Stimulated activated naive B cell treated with anti-CD40 and anti-IgM and Interleukin-4, amounts not matched to agents 10 μg/mL and 1 μg/mL and 100 μg/mL, for 72 hours (primary cell): ENCODE data around the gene RGS13.

Source experiments
- ATAC-seq, 2 donors: fragments of 150-1000 bp; cut with Tn5 transposase; replicated peaks; 2 replicates each; pipeline ENCODE4 v1.10.0; 2021; ENCODE audit warnings: moderate library complexity in 1 of 2
- DNase-seq: peaks from one replicate; pipeline ENCODE4 v3.0.0; 2021
- H3K27ac Mint-ChIP-seq: one replicate; pipeline ENCODE4 v1.8.0; 2022; ENCODE audit warnings: mild to moderate bottlenecking, mixed read lengths
- H3K27me3 Mint-ChIP-seq, 2 donors: one replicate each; pipeline ENCODE4 v1.8.0; 2022; ENCODE audit warnings: mixed read lengths in 2 of 2
- H3K36me3 Mint-ChIP-seq, 2 donors: one replicate each; pipeline ENCODE4 v1.8.0; 2022; ENCODE audit warnings: mixed read lengths in 2 of 2, mild to moderate bottlenecking in 1 of 2
- H3K4me1 Mint-ChIP-seq, 2 donors: one replicate each; pipeline ENCODE4 v1.8.0; 2022; ENCODE audit warnings: mixed read lengths in 2 of 2, mild to moderate bottlenecking in 1 of 2
- H3K4me3 Mint-ChIP-seq, 2 donors: one replicate each; pipeline ENCODE4 v1.8.0; 2022; ENCODE audit warnings: mild to moderate bottlenecking in 2 of 2, mixed read lengths in 2 of 2, moderate library complexity in 1 of 2
- H3K9me3 Mint-ChIP-seq, 2 donors: one replicate each; pipeline ENCODE4 v1.8.0; 2022; ENCODE audit warnings: mixed read lengths in 2 of 2, mild to moderate bottlenecking in 1 of 2

RGS13 gene, protein sequence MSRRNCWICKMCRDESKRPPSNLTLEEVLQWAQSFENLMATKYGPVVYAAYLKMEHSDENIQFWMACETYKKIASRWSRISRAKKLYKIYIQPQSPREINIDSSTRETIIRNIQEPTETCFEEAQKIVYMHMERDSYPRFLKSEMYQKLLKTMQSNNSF

DNA sequence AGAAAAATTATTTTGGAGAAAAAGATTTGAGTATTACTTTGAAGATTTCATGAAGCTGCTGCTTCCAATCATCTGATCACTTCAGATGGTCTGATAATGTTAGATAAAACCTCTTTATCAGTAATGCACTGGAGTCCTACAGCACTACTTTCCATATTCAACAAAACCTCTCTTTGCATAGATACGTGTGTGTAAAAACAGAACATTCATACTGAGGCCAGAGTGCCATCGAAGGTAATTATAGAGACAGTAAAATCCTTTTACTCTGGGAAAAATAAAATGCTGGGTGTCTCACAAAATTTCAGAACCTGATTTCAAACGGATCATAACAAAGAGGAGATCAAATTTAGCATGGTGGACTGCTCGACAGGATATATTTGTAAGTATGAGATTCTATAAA lies at the start of gene RGS13:
Gene RGS13 (plus strand): TSS at position 209 of the 400 bp plus-strand sequence. CDS start 8,188 bp downstream, outside the sequence.
- no peak for ATAC-seq
- H3K4me3 Mint-ChIP-seq: no peak within 1 kb of the TSS
- H3K27ac Mint-ChIP-seq: no peak within 1 kb of the TSS
- no peaks in the 10 kb centered on the region for H3K36me3 Mint-ChIP-seq
- H3K27me3 Mint-ChIP-seq: peaks cover 37% of the 10 kb centered on the region in 2 donors
- H3K9me3 Mint-ChIP-seq: no peaks in the 10 kb centered on the region
- DNase-seq: no peak
- peaks cover 7 to 8% of the 10 kb centered on the region in 2 donors for H3K4me1 Mint-ChIP-seq

DNA sequence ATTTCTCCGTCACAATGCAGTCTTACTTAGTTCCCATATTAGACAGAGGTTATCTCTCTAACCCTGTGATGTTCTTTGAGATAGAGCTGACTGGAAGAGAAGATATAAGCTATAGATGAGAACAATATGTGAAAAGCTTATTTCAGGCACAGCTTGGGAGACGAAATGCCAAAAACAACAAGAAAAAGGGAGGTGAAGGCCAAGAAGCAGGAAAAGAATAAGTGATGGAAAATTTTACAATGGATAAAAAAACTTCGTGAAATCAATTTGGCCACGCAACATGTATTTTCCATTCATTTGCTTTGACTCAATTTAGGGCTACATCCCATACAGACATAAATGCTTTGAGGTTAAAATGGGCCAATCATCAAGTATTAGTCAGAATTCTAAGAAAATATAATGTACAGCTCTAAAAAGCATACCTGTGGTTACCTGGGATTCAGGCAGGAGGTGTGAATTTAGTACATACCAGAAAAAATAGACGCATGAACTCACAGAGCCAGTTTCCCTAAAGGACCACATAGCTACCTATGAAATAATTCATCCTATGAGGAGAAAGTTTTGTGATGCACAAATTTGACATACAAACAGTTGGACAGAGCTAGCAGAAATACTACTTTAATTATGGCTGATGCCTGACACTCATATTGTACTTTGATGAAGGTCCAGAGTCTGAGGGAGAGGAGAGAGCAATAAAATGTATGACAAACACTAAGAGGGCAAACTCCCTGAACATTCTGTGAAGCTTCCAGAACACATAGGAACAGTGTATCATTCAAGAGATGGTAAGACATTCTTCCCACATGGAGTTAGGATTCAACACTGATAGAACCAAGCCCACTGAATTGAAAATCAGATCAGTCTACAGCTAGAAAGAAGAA lies 48.3 kb upstream of the RGS13 start:
- no peak overlapping the region for H3K27ac Mint-ChIP-seq

DNA sequence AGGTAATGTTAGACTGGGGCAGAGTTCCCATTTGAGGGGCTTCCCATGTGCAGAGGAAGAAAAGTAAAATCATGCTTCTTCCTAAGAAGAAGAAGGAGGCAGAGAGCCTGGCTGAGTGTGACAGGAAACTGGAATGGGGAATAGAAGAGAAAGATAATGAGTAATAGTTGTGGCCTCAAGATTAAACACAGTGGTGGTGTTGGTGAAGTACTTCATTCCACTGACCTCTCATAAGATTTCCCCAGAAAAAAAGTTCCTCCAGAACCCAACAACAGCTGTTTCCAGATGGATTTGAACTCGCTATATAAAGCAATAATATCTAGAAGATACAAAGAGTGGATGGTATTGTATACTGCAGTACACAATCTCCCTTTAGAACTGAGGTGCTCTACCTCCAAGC lies 47.4 kb upstream of the RGS13 start:
- no peaks in the 10 kb centered on the region for H3K9me3 Mint-ChIP-seq
- H3K27ac Mint-ChIP-seq: no peak overlapping the region
- ATAC-seq (no peak), DNase-seq (no peak)
- peaks cover 0 to 2% of the 10 kb centered on the region in 2 donors for H3K4me1 Mint-ChIP-seq
- H3K27me3 Mint-ChIP-seq: peaks cover 38 to 56% of the 10 kb centered on the region in 2 donors
- no peaks in the 10 kb centered on the region for H3K36me3 Mint-ChIP-seq
- no peak overlapping the region for H3K4me3 Mint-ChIP-seq

More for the DNA sequence above, 48.3 kb upstream of the RGS13 start:
- DNase-seq (no peak), ATAC-seq (no peak)
- Mint-ChIP-seq H3K9me3 (no peaks in the 10 kb centered on the region), H3K4me3 (no peak overlapping the region), H3K27me3 (peaks cover 33 to 54% of the 10 kb centered on the region in 2 donors), H3K36me3 (no peaks in the 10 kb centered on the region), H3K4me1 (peaks cover 0 to 2% of the 10 kb centered on the region in 2 donors)

DNA sequence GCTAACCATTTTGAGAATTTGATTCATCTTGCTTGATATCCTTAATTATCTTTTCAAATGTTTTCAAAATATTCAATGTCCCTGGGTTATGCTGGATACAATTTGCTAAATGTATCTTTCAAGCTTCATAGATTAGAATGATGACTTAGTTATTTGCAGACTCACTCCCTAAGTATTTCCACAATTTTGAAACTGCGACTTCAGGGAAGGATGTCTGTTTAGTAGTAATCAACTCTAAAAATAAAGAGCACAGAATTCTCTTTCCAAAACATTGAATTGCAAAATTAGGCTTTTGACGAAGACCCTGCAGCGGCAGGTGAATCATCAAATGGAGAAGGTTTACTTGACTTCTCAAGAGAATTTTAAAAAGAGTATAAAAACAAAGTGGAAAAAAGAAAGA lies 46.1 kb upstream of the RGS13 start:
- Mint-ChIP-seq H3K36me3 (no peaks in the 10 kb centered on the region), H3K9me3 (no peaks in the 10 kb centered on the region), H3K4me1 (peaks cover 0 to 2% of the 10 kb centered on the region in 2 donors), H3K27ac (no peak overlapping the region), H3K4me3 (no peak overlapping the region), H3K27me3 (peaks cover 32 to 51% of the 10 kb centered on the region in 2 donors)
- no peak for DNase-seq
- no peak for ATAC-seq

DNA sequence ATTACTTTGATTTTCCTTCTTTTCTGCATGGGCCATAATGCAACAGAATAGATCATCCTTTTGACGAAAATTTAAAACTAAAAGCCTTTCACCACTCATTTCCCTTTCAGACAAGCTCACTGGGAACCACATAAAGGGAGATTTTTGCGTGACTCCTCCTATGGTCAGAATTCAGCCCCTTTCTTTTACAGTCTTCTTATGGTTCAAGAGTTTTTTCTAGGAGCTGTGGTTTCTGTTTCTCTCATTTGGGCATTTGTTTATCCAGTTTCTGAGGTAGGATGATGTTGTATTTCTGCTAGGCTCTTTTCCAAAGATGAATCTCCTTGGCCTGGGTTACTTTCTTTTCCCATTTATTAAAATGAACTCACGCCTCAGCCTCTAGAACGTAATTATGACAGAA lies 43.4 kb upstream of the RGS13 start:
- Mint-ChIP-seq H3K9me3 (no peaks in the 10 kb centered on the region), H3K36me3 (no peaks in the 10 kb centered on the region), H3K4me1 (peaks cover 0 to 2% of the 10 kb centered on the region in 2 donors), H3K4me3 (no peak overlapping the region), H3K27me3 (peaks cover 45 to 48% of the 10 kb centered on the region in 2 donors), H3K27ac (no peak overlapping the region)
- no peak for ATAC-seq
- DNase-seq: no peak

DNA sequence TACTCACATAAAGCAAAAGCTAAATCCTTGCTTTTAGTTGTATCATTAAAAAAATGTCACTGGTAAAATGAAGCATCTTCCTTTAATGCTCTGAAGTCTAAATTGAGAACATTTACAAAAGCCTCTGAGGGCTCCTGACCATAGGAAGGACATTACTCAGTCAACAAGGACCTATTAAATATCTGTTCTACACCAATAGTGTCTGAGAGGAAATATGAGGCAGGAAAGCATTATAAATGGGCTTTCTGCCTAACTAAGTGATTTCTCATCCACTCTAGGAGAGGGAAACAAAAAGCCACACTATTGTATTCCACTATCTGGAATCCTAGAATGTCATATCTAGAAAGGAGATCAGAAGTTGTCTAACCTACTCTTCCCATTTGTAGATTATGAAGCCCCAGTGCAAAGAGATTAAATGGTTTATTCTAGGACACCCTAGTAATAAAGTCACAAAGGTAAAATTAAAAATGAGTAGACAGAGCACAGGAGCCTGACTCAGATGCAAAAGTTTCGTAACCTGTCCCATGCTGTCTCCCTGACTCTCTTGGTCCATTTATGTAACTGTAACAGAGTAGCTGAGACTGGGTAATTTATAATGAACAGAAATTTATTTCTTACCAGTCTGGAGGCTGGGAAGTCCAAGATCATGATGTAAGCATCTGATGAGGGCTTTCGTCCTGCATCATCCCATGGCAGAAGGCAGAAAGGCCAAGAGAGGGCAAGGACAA lies 42.8 kb upstream of the RGS13 start:
- DNase-seq: no peak
- Mint-ChIP-seq H3K4me3 (no peak overlapping the region), H3K27me3 (peaks cover 41% of the 10 kb centered on the region in 2 donors), H3K9me3 (no peaks in the 10 kb centered on the region), H3K36me3 (no peaks in the 10 kb centered on the region), H3K27ac (no peak overlapping the region), H3K4me1 (peaks cover 0 to 2% of the 10 kb centered on the region in 2 donors)
- no peak for ATAC-seq

DNA sequence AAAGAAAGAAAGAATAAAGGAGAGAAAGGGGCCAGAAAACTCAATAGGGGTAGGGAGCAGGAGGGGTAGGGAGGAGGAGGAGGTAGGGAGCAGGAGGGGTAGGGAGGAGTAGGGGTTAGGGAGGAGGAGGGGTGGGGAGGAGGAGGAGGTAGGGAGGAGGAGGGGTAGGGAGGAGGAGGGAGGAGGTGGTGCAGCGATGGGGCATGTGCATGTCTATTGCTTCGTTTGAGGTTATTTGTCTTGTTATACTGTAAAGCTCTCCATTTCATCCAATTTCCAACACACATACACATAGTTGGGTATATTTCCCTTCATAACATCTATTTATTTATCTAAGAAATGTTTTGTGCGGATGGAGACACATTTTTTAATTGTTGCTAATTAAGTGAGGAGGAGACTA lies 40.6 kb upstream of the RGS13 start:
- ATAC-seq: no peak

DNA sequence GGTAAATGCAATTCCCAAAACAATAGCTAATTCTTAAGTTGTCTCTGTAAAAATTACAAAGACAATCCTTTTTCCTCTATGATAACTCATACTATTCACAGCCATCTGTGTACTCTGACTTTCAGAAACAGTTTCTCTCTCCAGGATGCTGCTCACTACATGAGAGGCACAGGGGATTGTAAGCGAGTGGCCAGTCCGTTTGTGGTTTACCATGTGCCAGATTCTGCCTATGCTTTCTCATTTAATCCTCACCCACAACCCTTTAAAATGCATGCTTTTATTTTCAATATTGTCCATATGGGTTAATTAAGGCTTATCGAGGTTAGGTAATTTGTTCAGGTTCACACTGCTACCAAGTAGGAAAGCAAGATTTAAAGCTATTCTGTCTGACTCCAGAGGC lies 37.4 kb upstream of the RGS13 start:
- peaks cover 18 to 28% of the 10 kb centered on the region in 2 donors for H3K27me3 Mint-ChIP-seq
- ATAC-seq: no peak
- no peak overlapping the region for H3K27ac Mint-ChIP-seq
- H3K9me3 Mint-ChIP-seq: no peaks in the 10 kb centered on the region
- no peak for DNase-seq
- H3K4me1 Mint-ChIP-seq: peaks cover 24 to 36% of the 10 kb centered on the region in 2 donors
- peaks cover 0 to 3% of the 10 kb centered on the region in 2 donors for H3K36me3 Mint-ChIP-seq
- H3K4me3 Mint-ChIP-seq: no peak overlapping the region

More for the DNA sequence above, 40.6 kb upstream of the RGS13 start:
- no peak overlapping the region for H3K4me3 Mint-ChIP-seq
- no peaks in the 10 kb centered on the region for H3K9me3 Mint-ChIP-seq
- peaks cover 28 to 32% of the 10 kb centered on the region in 2 donors for H3K27me3 Mint-ChIP-seq
- H3K27ac Mint-ChIP-seq: no peak overlapping the region
- DNase-seq: no peak
- H3K36me3 Mint-ChIP-seq: no peaks in the 10 kb centered on the region
- peaks cover 3% of the 10 kb centered on the region in 2 donors for H3K4me1 Mint-ChIP-seq

DNA sequence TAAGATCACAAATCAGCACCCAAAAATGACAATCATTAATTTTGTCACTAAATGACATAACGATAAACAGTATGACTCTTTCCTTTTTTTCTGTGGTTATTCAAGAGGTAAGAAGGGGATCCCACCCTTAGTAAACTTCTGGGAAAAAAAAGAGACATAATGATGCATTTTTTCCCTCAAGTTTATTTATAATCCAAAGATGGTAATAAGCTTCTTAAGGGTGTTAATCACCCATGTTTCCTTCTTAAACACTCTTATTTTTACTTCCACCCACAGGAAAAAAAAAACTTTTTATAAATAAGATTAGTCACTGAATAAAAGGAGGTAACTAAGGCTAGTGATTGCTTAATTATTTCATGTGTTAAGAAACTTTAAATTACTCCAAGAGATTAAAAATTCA lies 35.7 kb upstream of the RGS13 start:
- Mint-ChIP-seq H3K36me3 (peaks cover 0 to 3% of the 10 kb centered on the region in 2 donors), H3K4me1 (peaks cover 28 to 44% of the 10 kb centered on the region in 2 donors), H3K27ac (no peak overlapping the region), H3K4me3 (no peak overlapping the region), H3K9me3 (no peaks in the 10 kb centered on the region), H3K27me3 (peaks cover 8 to 17% of the 10 kb centered on the region in 2 donors)
- DNase-seq (no peak), ATAC-seq (no peak)

DNA sequence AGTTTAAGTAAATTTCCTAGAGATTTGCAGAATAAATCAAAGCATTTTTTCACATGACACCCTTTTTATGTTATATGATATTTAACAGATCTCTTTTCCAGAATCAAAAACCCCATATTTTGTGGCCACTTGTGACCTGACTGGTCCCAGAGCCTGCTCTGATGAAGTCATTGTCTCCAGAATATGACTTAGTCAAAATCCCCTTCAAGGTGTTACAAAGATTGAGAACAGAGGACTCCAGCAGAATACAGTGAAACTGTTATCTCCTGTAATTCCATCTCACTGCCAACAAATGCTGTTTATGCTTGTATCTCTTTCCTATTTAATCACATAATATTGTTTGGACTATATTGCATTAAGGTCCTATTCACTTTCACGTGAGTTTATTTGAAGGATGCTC lies 34.8 kb upstream of the RGS13 start:
- Mint-ChIP-seq H3K36me3 (peaks cover 0 to 3% of the 10 kb centered on the region in 2 donors), H3K4me1 (peaks cover 33 to 53% of the 10 kb centered on the region in 2 donors), H3K4me3 (no peak overlapping the region), H3K27ac (peak overlapping the region; percentile 67), H3K9me3 (no peaks in the 10 kb centered on the region), H3K27me3 (peaks cover 11 to 24% of the 10 kb centered on the region in 2 donors)
- DNase-seq (no peak), ATAC-seq (peak; percentile 67 to 82)

DNA sequence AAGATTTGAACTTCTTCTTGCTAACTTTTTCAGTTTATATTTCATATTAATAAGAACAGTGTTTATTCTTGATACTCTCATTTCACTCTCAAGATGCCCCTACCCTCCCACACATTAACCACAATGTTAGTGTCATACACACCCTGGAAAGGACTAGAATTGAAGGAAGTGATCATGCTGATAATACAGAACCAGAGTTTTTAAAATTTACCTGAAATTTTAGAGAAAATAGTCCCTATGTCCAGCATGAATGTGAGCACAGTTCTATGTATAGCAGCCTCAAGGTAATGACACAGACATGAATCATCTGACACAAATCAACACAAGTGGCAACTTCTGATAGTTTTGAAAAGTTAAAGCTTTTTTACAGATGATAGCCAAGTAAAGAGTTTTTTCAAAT lies 34.4 kb upstream of the RGS13 start:
- H3K9me3 Mint-ChIP-seq: no peaks in the 10 kb centered on the region
- H3K4me1 Mint-ChIP-seq: peaks cover 33 to 56% of the 10 kb centered on the region in 2 donors
- H3K4me3 Mint-ChIP-seq: no peak overlapping the region
- DNase-seq (no peak), ATAC-seq (peak; percentile 78 to 80)
- H3K36me3 Mint-ChIP-seq: peaks cover 1 to 3% of the 10 kb centered on the region in 2 donors
- peaks cover 13 to 24% of the 10 kb centered on the region in 2 donors for H3K27me3 Mint-ChIP-seq
- peak overlapping the region; percentile 67 for H3K27ac Mint-ChIP-seq

DNA sequence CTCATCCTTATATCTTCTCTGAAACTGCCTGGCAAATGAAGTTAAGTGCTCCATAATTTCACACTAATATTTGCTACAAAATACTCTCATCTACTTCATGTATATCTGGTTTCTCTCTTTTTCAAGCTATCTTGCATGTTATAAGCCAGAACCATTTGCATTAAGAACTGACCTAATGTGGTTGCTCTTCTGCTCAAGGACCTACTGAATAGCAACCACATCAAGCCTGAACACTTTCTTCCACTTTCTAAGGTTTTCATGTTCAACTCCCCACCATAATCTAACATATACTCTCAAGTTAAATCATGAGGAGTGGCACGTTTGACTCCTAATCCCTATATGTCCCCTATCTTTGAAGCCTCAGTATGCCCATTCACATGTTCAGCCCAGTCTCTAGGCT lies 33.2 kb upstream of the RGS13 start:
- peaks cover 3 to 4% of the 10 kb centered on the region in 2 donors for H3K36me3 Mint-ChIP-seq
- peaks cover 8 to 29% of the 10 kb centered on the region in 2 donors for H3K27me3 Mint-ChIP-seq
- no peaks in the 10 kb centered on the region for H3K9me3 Mint-ChIP-seq
- ATAC-seq (no peak), DNase-seq (no peak)
- no peak overlapping the region for H3K27ac Mint-ChIP-seq
- no peak overlapping the region for H3K4me3 Mint-ChIP-seq
- peaks cover 37 to 64% of the 10 kb centered on the region in 2 donors for H3K4me1 Mint-ChIP-seq

DNA sequence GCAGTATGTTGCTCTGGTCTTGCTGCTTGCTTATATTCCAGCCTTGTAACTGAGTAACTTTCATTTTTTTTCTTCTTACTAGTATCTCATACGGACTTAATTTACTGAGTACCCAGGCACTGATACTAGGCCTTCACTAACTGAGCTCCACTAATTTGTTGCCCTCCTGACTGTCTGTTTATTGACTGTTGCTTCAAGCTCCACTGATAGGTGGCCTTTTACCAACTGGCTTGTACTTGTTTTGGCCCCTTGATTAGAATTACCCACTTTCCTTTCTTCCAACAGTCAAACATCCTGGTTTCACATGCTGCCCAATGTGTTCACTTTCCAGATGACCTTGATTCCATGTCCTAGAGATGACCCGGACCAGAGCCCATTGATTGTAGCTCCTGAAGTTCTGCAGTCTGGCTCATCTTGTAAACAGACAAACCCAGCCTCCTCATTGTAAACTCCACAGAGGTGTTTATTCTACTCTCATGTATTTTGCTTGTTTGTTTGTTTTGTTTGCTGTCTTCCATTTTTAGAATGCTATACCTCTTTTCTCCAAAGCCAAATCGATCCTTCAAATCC lies 32.6 kb upstream of the RGS13 start:
- Mint-ChIP-seq H3K4me3 (no peak overlapping the region), H3K9me3 (no peaks in the 10 kb centered on the region), H3K27ac (peak overlapping the region; percentile 53), H3K36me3 (peaks cover 3 to 4% of the 10 kb centered on the region in 2 donors), H3K4me1 (peaks cover 39 to 67% of the 10 kb centered on the region in 2 donors), H3K27me3 (peaks cover 8 to 29% of the 10 kb centered on the region in 2 donors)
- ATAC-seq (no peak), DNase-seq (no peak)
